MV-4-11 (cell line): ENCODE results near the gene LSM11.
A peak's percentile ranks its signal among the peaks of the same experiment; 100 is the strongest.

ENCODE experiments used
- DNase-seq: peaks from one replicate; lab custom pipeline; 2025; lab: John Stamatoyannopoulos, UW

Gene LSM11

GRCh38 chr5:157772127-157772526 lies 28.6 kb downstream of the LSM11 start:
- no peak for DNase-seq

GRCh38 chr5:157778121-157778805 lies 34.8 kb downstream of the LSM11 start:
- no peak for DNase-seq

GRCh38 chr5:157779221-157779620 lies 35.7 kb downstream of the LSM11 start:
- DNase-seq: peak; percentile 8

- DNase-seq: no peak
Observed at GRCh38 chr5:157785801-157786200, 42.3 kb downstream of the LSM11 start.

DNA sequence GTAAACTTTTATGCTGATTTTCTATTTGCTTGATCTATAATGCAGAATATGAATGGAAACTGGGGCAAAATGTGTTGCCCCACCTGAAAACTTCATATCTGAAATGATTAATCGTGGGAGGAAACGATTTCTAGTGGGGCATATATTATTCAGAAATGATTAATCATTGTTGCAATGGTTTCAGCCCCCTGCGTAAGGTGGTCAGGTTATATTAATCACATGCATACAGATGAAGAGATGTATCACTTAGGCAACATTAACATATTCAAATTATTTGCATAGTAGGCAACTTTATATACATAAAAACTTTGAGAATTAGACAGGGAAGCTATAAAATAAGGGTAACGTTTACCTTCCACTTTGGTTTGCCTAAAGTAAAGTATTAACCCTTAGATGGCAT lies 49.8 kb downstream of the LSM11 start:
- no peak for DNase-seq

DNA sequence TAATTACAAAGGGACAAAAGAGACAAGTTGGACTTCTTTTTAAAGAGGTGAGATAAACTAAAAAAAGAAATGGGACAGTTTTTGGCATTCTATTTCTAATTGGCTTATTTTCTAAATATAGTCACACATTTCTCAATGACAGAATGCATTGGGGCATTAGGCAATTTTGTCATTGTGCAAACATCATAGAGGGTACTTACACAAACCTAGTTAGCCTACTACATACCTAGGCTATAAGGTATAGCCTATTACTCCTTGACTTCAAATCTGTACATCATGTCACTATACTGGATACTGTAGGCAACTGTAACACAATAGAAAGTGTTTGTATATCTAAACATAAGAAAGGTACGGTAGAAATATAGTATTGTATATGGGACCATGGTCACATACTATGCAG lies 56.1 kb downstream of the LSM11 start:
- DNase-seq: peak; percentile 29

DNA sequence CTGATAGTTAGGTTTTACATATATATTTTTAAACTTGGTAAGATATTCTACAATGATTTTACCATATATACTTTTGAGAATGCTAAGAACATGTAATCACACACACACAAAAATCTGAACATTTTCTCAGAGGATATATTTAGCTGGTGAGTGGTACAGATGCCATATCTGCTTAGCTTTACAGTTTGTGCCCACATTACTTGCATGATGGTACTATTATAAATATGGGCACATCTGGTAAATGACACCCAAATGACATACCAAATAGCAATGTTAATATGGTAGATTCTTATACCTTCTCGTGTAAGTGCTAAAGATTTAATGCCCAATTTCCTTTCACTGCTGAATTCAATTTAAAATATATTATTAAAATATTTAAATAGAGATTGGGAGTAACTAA lies 56.6 kb downstream of the LSM11 start:
- no peak for DNase-seq

- no peak for DNase-seq
Observed at GRCh38 chr5:157802736-157803135, 59.2 kb downstream of the LSM11 start.

DNA sequence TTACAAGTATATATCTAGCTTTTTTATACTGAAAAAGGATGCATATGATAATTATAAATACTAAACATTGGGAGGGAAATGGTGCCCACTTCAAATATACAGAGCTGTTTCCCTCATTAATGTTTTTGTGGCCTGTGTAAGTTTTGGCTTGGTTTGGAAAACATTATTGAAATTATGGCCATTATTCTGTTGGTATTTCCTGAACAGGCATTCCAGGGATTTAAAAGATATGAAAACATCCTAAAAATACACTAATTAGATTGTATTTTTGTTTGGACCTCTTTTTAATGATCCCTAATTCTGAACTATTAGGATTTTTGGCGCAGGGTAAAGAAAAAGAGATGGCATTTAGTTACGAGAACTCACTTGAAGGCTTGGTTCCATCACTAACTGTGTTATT lies 64.5 kb downstream of the LSM11 start:
- no peak for DNase-seq
